Esophagus muscularis mucosa (tissue), 4 donors: ENCODE results near the gene PERCC1. TPM values are rescaled to one million over a fixed set of nuclear protein-coding genes. Genes with fewer than 3 reads are reported as not detected.
A peak's percentile ranks its signal among the peaks of the same experiment; 100 is the strongest.

Source experiments
- DNase-seq: peaks from one replicate; pipeline ENCODE4 v3.0.0-alpha.2; 2017; ENCODE audit errors: extremely low spot score
- H3K27ac ChIP-seq, 4 donors: fragments of 200-600 bp; sonication (generic); replicated peaks in 1 of 4; 1 replicate in 3 of 4; 2 replicates in 1 of 4; pipeline ENCODE4 v1.5.1; 2016 to 2019; ENCODE audit warnings: mild to moderate bottlenecking in 1 of 4
- H3K27me3 ChIP-seq, 4 donors: fragments of 200-600 bp; sonication (generic); one replicate each; pipeline versions ENCODE4 v1.5.1 to v1.6.0; 2016 to 2019
- H3K36me3 ChIP-seq, 4 donors: fragments of 200-600 bp; sonication (generic); one replicate each; pipeline ENCODE4 v1.5.1; 2016 to 2019
- H3K4me1 ChIP-seq, 4 donors: fragments of 200-600 bp; sonication (generic); one replicate each; pipeline ENCODE4 v1.5.1; 2016 to 2019
- H3K4me3 ChIP-seq, 4 donors: fragments of 200-600 bp; sonication (generic); 1 replicate in 2 of 4; 2 replicates in 2 of 4; pipeline ENCODE4 v1.5.1; 2016 to 2019; ENCODE audit warnings: mild to moderate bottlenecking in 4 of 4, moderate library complexity in 1 of 4
- H3K9me3 ChIP-seq, 4 donors: fragments of 200-600 bp; sonication (generic); 1 replicate in 3 of 4; 2 replicates in 1 of 4; pipeline ENCODE4 v1.5.1; 2016 to 2019
- EP300 ChIP-seq: sonication (generic); formaldehyde crosslinking; IDR thresholded peaks from one replicate; pipeline ENCODE4 v1.6.1; 2017; ENCODE audit warnings: antibody characterized with exemption
- POLR2A ChIP-seq: fragments of 450-650 bp; IDR thresholded peaks from one replicate; pipeline ENCODE4 v1.6.1; 2017; ENCODE audit warnings: antibody characterized with exemption, moderate library complexity, mild to moderate bottlenecking, low read depth
- POLR2AphosphoS5 ChIP-seq, 2 donors: sonication (generic); formaldehyde crosslinking; IDR thresholded peaks; one replicate each; pipeline ENCODE4 v1.6.1; 2017; ENCODE audit warnings: antibody characterized with exemption in 2 of 2
- WGBS: methylation state at CpG from one replicate; pipeline ENCODE4 v1.1.5; 2018; 5-methylcytosine and 5-hydroxymethylcytosine counted together
- intact Hi-C: fragments of 100-400 bp; cut with DNase I; formaldehyde crosslinking; loops from one replicate; pipeline ENCODE4 v1.15.1; 2023
- total RNA-seq, 4 donors: library from RNA; depleted of rRNA; stranded (reverse); fragments of >200 nt; gene quantifications; one replicate each; pipeline versions ENCODE4 v1.1.0 to v1.2.1, GENCODE V29; 2016
- TF ChIP-seq, protein P1 (sequence below), 3 experiments: fragments of 200-600 bp in 2 of 3; fragments of 450-650 bp in 1 of 3; sonication (generic) in 2 of 3; IDR thresholded peaks; one replicate each; pipeline ENCODE4 v1.5.1; 2017 to 2019; ENCODE audit warnings: antibody characterized with exemption in 3 of 3, mild to moderate bottlenecking in 2 of 3, moderate library complexity in 1 of 3

Gene PERCC1
- total RNA-seq, 4 donors from 2014 or later: not detected

GRCh38 chr16:1403733-1404132 lies 27.1 kb upstream of the PERCC1 start:
- 91% methylated on average over 10 of the region's 14 CpGs for WGBS
- intact Hi-C loops: loop anchor here (10.0 kb wide), 1 partner anchor 301 kb away; the partner anchor contains the start of gene MAPK8IP3
- TF ChIP-seq POLR2A (no peak), POLR2AphosphoS5 (IDR thresholded peaks at IDR 0.05) (no peak), EP300 (no peak)
- TF ChIP-seq, protein P1, sequence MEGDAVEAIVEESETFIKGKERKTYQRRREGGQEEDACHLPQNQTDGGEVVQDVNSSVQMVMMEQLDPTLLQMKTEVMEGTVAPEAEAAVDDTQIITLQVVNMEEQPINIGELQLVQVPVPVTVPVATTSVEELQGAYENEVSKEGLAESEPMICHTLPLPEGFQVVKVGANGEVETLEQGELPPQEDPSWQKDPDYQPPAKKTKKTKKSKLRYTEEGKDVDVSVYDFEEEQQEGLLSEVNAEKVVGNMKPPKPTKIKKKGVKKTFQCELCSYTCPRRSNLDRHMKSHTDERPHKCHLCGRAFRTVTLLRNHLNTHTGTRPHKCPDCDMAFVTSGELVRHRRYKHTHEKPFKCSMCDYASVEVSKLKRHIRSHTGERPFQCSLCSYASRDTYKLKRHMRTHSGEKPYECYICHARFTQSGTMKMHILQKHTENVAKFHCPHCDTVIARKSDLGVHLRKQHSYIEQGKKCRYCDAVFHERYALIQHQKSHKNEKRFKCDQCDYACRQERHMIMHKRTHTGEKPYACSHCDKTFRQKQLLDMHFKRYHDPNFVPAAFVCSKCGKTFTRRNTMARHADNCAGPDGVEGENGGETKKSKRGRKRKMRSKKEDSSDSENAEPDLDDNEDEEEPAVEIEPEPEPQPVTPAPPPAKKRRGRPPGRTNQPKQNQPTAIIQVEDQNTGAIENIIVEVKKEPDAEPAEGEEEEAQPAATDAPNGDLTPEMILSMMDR (IDR thresholded peaks at IDR 0.05): no peak
- Histone ChIP-seq H3K27me3 (no peaks in the 10 kb centered on the region), H3K27ac (no peak overlapping the region), H3K4me1 (peaks cover 13 to 22% (median 19%) of the 10 kb centered on the region in 4 donors), H3K9me3 (no peaks in the 10 kb centered on the region), H3K4me3 (no peak overlapping the region), H3K36me3 (peaks cover 42 to 81% (median 64%) of the 10 kb centered on the region in 4 donors)
- no peak for DNase-seq

- Histone ChIP-seq H3K36me3 (peaks cover 9 to 69% (median 49%) of the 10 kb centered on the region in 4 donors), H3K27ac (peak overlapping the region; percentile 31 to 59 (median 46)), H3K4me3 (peak overlapping the region; percentile 45 to 59 (median 52)), H3K27me3 (no peaks in the 10 kb centered on the region), H3K9me3 (no peaks in the 10 kb centered on the region), H3K4me1 (peaks cover 13 to 41% (median 27%) of the 10 kb centered on the region in 4 donors)
- no peak for DNase-seq
- 15% methylated on average over 9 of the region's 11 CpGs for WGBS
- intact Hi-C loops: loop anchor here (10.0 kb wide), 1 partner anchor 297 kb away; the partner anchor contains the start of gene MAPK8IP3
- TF ChIP-seq POLR2AphosphoS5 (IDR thresholded peaks at IDR 0.05) (no peak), EP300 (no peak), POLR2A (no peak)
- TF ChIP-seq, protein P1 (IDR thresholded peaks at IDR 0.05): no peak
Measured at GRCh38 chr16:1407753-1408152, 23.1 kb upstream of the PERCC1 start.

DNA sequence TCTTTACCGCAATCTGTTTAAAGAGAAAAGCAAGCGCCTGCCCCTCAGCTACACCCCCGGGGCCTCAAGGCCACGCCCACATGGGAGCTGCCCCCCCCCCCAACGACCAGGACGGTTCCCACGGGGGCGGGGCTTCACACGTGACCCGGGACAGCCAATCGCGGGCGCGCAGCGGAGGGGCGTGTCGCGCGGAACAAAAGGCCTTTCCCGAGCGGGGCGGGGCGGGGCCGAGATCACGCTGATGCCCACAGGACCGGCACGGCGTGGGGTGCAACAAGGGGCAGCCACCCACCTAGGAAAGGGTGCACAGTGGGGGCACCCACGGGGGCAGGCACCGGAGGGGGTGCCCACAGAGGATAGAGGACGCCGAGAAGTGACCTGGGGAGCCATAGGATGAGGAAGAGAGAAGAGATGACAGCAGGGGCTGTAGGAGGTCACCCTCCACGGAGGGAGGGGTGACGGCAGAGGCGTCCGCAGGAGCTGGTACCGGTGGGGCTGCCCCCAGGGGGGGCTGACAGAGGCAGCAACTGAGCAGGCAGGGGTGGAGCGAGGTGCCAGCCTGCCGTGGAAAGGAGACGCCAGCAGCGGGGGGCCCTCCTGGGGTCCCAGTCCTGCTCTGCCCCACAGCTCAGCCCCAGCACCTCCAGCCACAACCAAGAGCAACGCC lies 22.6 kb upstream of the PERCC1 start:
- intact Hi-C loops: loop anchor here (10.0 kb wide), 1 partner anchor 296 kb away; the partner anchor contains the start of gene MAPK8IP3
- peak; percentile 99 for DNase-seq
- Histone ChIP-seq H3K9me3 (no peaks in the 10 kb centered on the region), H3K36me3 (peaks cover 6 to 65% (median 46%) of the 10 kb centered on the region in 4 donors), H3K4me1 (peaks cover 14 to 46% (median 33%) of the 10 kb centered on the region in 4 donors), H3K27me3 (no peaks in the 10 kb centered on the region), H3K4me3 (peak overlapping the region; percentile 45 to 59 (median 52)), H3K27ac (peak overlapping the region; percentile 42 to 62 (median 58))
- WGBS: 9% methylated on average over 19 of the region's 42 CpGs
- TF ChIP-seq, protein P1 (IDR thresholded peaks at IDR 0.05): peak in 1 of 3 experiments; percentile 18
- no peak for TF ChIP-seq POLR2A
- peak in 1 of 2 donors; percentile 80 for TF ChIP-seq POLR2AphosphoS5 (IDR thresholded peaks at IDR 0.05)
- no peak for TF ChIP-seq EP300

DNA sequence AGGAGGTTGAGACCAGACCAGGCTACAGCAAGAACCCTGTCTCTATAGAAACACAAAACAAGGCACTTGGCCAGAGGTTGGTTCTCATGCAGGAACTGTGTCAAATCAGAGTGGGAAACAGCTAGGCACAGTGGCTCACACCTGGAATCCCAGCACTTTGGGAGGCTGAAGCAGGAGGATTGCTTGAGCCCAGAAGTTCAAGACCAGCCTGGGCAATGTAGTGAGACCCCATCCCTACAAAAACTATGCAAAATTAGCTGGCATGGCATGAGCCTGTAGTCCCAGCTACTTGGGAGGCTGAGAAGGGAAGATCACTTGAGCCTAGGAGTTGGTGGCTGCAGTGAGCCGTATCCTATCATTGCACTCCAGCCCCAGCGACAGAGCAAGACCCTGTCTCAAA lies 18.0 kb upstream of the PERCC1 start:
- H3K9me3 ChIP-seq: no peaks in the 10 kb centered on the region
- TF ChIP-seq POLR2A (no peak), EP300 (no peak), POLR2AphosphoS5 (IDR thresholded peaks at IDR 0.05) (no peak)
- TF ChIP-seq, protein P1 (IDR thresholded peaks at IDR 0.05): no peak
- H3K27me3 ChIP-seq: no peaks in the 10 kb centered on the region
- WGBS: 79% methylated on average over 2 of the region's 2 CpGs
- peaks cover 14 to 50% (median 38%) of the 10 kb centered on the region in 4 donors for H3K4me1 ChIP-seq
- H3K27ac ChIP-seq: no peak overlapping the region
- no peak overlapping the region for H3K4me3 ChIP-seq
- peaks cover 0 to 32% (median 27%) of the 10 kb centered on the region in 4 donors for H3K36me3 ChIP-seq
- intact Hi-C loops: no loop called here
- no peak for DNase-seq
